GM21381 (cell line): ENCODE data around the gene PDE4B.

Experiments used
- ATAC-seq: cut with Tn5 transposase; IDR thresholded peaks from one replicate; pipeline ENCODE4 v1.9.1; 2021; ENCODE audit warnings: mild to moderate bottlenecking, moderate library complexity; ENCODE audit not compliant: unreplicated experiment

Gene PDE4B

DNA sequence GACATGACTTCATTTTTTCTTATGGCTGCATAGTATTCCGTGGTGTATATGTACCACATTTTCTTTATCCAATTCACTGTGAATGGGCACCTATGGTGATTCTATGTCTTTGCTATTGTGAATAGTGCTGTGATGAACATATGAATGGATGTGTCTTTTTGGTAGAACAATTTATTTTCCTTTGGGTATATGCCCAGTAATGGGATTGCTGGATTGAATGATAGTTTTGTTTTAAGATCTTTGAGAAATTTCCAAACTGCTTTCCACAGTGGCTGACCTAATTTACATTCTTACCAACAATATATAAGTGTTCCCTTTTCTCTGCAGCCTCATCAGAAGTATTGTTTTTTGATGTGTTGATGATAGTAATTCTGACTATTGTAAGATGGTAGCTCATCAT, 379.6 kb downstream of the PDE4B start:
- ATAC-seq, result no peak

DNA sequence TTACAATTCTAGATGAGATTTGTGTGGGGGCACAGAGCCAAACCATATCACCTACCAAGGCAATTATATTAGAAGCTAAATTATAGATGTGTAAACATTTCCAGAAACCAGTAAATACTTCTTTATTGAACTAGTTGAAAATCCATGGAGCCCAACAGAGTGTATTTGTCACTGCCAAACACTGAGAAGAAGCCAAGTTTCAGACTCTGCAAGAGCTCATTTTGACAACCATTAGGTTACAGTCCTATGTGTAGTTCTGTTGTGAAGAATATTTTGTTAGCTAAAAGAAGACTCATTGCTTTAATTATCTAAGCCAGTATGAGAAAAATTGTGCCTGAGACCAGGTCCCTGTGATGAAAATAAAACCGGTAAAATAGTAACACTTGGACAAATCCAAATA, 382.4 kb downstream of the PDE4B start:
- ATAC-seq, result no peak

DNA sequence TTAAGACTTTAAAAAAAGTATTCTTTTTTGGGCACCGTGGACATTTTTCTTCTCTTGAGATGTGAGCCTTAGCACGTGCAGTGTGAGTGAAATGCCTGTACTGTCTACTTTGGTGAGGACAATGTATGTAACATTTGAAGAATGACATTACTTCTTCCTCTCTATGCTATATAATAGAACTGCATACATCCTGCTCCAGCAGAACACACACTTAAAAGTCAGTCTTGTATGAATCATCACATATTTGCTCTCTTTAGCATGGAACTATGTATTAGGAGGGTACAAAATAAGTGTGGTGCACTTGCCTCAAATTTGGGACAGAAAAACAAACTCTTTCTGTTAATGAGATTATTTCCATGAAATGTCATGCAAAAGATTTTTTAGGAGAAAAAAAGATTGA, 382.9 kb downstream of the PDE4B start:
- ATAC-seq, result no peak

DNA sequence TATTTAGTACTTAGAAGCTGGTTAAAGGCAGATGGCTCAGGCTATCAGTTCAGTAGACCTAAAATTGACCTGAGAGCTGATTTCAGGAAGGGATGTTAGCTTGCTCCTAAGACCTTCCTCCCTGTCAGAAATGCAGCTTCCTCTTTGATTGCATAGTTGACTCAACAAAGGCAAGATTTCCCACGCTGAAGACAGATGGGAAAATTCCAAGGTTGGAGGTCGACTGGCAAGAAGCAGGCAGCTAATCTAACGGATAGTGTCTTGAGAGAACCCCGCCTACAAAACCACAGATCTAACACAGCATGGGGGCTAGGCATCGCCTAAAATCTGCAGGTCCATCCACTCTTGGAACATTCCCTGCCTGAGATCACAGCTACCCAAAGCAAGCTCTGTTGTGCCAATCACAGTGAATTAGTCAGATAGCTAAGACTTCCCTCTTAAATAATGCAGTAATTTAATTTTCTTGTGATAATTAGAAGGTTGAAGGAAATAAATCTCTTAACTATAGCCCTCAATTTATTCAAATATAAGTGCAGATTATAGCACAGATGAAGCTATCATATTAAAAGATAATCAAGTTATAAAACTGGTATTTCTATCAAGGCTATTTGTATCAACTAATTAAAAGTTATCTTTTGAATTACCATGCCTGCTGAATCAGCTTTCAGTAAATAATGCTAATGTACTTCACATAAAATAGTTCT, 383.5 kb downstream of the PDE4B start:
- ATAC-seq, result no peak

DNA sequence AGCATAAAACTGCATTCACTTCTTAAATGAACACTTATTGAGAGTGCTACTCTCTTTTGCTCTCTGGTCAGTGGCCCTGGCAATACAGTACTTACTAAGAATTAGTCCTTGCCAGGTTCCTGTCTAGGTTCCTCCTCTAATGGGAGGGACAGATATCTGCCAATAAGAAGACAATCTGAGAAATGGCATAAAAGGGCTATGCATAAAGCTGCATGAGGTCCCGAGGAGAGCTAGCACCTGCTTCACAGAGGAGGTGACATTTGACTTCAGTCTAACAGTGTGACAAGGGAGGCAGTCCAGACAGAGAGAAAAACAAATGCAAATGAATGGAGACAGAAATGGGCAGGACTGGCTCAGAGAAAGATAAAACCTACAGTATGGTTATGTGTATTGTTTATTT, 384.1 kb downstream of the PDE4B start:
- ATAC-seq, result no peak

DNA sequence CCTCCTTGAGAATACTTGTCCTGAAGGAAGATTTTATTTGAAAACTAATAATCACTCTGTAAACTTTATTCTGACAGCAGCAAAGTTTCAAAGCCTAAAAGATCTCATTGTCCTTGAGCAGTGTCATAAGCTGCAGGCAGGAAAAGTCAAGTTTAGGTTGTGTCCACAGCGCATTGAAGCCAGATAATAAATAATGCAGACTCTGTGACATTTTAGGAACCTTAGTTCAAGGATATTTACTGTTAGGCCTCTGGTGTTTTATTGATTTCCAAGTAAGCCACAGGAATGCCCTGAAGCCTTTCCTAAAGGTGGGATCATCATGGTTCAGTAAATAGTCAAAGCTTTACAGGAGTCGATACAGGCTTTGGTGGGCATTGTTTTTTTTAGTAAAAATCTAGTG, 384.8 kb downstream of the PDE4B start:
- no peak for ATAC-seq

DNA sequence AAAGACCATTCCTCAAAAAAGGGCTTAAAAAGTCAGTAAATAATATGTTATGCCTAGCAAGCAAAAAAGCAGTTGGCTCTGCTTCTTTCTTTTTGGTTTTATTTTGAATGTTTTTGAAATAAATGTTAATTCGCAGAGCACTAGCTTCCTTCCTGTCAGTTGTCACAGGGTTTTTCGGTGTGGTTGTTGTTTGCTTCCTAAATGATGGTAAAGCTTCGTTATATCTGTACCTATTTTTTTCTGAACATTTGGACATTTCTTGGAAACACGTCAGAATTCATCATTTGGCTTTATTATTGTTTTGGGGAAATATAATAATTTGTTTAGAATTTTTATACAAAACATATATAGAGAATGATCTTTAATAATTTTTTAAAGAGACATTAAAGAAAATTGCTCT, 389.3 kb downstream of the PDE4B start:
- ATAC-seq, result no peak

DNA sequence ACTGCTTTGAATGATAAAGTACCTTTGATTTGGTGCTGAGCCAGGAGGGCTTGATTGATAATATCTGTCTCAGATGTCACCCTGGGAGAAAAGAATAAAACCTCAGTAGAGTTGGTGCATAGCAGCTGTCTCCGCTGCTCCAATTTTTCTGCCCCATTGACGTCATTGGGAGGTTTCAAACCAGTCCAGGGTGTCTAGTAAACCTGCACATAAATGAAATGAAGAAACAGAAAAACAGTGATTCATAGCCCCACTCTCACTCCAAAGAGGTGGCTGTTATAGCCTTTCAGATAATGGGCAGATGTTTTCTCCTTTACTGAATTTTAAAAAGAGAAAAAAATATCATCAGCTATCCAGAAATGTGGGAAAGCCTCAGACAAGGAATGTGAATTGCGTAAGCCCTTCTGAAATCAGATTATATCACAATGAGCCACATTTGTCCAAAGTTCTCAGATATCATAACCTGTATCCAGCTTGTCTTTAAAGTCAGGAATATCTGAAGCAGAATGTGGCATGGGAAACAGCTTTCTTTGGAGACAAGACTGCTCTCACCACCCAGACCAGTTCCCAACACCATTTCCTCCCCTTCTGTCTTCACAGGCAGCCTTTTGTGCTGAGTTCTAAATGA, 390.0 kb downstream of the PDE4B start:
- ATAC-seq, result no peak

DNA sequence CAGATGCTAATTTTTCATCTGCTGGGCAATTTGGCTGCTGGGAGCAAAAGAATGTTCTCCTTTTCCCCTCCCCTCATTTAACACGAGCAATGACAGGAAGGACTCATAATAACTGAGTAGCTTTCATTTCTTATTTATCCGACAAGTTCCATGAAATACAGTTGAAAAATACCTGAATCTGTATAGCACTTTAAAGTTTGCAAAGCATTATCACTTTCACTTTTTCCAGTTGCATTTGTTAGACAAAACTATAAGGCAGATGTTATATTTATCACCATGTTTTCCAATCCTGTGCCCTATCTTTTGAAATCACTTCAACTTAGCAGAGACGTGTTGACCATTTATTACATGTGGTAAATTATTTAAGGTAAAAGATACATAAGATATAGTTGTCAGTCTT, 390.7 kb downstream of the PDE4B start:
- no peak for ATAC-seq

DNA sequence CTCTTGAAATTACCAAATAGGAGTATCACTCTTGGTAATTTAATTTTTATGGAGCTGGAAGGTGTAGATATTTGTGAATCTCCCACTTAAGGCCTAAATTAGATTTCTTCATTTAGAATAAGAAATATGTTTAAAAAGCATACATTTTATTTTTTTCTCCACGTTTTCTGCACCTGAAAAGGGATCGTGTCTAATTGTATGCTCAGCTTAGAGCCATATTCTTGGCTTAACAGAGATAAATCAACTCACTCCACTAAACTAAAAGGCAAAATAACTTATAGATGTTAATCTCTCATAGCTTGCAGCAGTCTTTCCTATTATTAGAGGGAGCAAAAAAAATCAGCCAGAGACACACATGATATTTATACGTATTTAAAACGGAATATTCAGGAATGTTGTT, 404.4 kb downstream of the PDE4B start:
- no peak for ATAC-seq

DNA sequence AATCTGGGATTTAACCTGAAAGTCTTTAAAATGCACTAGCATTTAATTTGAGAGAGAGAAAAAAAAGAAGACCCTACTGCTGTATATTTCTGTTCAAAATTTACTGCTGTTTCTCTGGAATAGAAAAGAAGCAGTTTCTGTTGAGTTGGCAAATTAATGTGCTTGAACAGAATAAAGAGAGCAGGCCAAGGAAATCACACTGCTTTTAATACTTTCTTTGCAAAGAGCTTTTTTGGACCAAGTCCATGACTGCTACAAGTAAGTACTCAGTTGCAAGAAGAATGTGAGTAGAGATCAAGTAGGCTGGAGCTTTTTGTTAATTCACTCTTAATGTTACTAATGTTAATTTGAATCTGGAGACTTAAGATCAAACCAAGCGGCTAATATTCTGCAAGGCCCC, 405.1 kb downstream of the PDE4B start:
- ATAC-seq, result no peak

DNA sequence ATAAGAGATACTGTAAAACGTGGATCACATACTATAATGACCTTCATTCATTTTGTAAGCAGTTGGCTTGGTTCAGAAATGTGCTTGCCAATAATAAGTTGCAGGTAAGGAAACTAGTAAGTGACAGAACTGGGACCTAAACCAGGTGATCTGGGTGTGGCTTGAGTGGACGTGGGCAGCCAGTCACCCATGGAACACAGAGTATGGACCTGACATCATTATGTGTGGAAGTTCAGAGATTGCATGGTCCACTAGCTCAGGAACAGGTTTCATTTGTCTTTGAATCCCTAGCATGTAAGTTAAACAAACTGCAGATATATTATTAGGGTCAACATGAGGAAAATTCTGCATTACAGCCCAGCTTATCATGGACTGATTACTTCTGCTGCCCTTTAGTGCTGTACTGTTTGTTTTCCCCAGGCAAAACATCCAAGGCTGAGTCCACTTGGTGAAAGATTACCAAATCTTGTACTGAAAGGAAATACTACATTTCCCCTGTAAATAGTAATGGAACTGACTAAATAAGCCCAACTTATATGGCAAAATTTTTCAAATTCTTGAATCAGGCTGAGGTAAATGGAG, 414.0 kb downstream of the PDE4B start:
- no peak for ATAC-seq

DNA sequence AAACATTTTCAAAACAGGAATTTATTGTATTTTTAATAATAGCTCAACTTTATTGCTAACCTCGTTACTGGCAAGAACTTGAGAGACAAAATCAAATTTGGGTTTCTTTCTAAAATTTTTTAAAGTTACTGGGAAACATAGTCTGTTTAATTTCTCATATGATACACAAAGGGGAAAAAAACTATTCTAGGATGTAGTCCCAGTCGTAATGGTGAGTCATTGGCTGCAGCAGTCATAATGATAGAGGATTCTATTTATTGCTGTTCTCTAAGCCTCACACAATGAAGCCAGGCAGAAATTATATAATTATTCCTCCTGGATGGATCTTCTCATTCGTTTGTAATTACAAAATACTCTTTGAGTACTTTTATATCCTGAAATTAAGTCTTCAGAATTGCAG, 414.8 kb downstream of the PDE4B start:
- ATAC-seq, result no peak

DNA sequence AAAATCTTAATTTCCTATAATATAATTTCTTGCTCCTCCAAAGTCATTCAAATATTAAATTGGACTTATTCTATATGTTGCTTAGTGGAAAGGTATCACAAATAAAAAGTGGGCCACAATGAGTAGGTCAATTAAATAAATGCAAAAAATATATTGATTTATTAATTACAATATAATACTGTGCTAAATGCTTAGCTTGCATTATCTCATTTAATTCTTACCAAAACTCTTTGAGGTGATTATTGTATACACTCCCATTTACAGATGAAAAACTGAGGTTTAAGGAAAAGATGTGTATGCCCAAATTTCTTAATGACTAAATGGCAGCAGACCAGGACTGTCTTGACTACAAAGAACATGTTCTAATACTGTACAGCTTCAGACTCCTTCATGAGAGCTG, 415.9 kb downstream of the PDE4B start:
- ATAC-seq, result no peak

DNA sequence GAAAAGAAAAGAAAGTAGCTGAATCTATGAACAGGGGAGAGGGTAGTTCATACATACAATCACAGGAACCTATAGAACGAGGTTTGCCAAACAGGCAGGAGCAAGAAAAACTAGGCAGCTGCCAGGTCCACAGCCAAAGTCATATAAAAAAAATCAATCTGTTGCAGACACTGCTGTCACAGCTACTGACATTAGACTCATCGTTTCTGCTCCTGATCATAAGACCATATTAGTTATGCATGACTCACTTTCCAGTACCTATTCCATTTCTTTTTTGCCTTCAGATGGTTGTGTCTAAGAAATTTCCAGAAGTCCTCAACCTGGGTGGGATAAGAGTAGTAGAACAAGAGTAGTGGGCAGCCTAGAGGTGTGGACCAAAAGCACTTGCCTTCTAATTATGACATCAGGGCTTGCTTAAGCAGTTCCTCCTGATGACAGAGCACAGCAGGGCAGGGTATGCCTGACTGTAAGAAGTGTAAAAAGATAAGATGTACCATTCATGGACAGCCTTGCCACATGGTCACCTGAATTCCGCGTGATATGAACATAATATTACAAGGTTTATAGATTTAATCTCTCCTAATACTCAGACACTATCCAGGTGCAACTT, 418.0 kb downstream of the PDE4B start:
- no peak for ATAC-seq

DNA sequence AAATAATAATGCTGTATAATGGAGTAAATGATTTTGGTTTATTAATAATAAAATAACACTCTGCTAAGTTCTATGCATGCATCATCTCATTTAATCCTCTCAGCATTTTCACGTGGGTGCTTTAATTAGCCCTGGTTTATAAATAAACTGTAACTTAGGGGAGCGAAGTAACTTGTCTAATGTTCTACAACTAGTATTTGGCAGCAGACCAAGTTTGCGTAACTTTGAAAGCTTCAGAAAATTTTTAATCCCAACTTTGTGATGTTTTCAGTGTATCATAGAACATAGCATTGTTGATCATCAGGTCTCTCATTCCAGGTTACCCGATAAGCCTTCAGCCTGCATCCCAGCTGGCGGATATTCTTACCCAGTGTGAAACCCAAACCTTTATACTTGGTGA, 418.8 kb downstream of the PDE4B start:
- ATAC-seq, result no peak

DNA sequence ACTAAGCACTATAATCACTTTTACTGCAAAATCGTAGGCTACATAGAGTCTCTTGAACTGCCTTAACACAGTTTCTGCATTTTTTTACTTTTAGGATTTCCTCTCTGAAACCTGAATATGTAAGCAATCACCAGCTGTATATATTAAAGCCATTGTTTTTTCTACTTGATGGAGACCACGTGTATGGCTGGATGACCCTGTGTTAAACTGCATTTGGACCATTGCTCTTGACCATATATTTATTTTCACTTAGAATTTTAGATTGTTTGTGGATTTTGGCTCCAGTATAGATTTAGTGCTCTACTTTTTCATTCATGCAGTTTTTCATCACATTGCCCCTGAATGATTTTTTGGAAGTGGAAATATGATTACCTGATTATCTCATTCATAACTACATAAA, 420.8 kb downstream of the PDE4B start:
- ATAC-seq, result no peak

DNA sequence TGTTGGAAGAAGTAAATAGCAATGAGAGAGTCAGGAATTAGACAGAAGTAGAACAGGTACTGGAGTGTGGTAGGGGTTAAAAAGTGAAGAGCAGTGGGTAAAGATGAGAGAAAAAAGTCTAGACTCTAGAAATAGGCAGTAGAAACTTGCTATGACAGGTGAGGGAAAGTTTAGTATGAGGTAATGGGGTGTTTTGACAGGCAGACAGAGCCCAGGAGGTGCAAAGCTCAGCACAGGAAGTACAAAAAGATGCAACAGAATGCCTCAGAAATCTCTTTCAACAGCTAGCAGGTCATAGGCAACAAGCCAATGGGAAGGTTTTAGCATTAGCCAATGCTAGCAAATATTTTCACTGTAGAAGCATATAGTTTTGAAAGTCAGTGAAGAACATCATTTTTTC, 422.2 kb downstream of the PDE4B start:
- ATAC-seq, result no peak

DNA sequence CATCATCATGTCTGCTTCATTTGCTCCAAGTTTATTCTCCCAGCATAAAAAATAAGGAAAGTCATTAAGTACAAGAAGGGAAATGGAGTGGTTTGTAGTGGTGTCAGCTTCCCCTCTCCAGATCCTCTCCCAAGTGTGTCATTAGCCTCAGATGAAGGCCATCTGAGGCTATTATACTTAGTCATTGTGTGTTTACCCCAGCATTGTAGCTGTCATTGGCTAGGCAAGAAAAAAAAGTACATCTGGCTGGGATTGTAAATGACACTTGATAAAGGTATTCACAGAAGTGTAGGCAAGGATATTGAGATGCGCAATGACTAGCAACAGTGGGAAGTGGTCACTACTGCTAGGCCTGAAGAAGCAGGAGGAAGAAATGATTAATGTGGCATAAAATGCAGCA, 424.3 kb downstream of the PDE4B start:
- no peak for ATAC-seq

DNA sequence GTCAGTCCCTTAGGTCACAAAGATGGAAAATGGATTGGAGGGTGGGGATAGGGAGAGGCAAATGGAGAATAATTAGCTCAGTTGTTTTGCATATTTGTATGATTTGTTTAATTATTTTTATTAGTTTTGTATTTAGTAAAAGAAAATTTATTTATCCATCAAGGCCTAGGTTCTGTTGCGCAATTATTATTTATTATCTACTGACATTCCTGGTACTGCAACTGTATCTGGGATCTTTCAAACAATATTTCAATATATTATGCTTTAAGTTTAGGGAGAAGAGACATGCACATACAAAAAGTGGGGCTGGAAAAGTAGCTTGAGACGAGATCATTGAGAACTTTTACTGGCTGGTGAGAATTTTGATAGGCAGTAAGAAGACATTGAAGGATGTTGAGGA, 424.9 kb downstream of the PDE4B start:
- ATAC-seq, result no peak

DNA sequence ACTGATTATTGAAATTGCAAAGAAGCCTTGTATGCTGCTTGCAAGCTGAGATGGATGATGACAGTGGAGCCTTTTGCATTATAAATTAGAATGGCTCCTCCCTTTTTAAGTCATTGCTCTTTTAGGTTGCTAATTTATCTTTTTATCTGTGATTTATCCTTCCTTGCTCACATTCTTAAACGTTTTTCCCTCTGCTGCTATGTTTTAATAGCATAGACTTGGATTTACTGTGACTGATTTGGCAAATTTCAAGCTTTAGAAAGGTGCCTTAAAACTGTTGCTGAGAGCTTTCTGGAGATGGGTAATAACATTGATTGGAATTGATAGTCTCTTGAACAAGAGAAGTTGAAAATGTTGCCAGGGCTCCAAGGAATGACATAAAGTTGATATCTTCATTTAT, 427.8 kb downstream of the PDE4B start:
- ATAC-seq, result no peak

DNA sequence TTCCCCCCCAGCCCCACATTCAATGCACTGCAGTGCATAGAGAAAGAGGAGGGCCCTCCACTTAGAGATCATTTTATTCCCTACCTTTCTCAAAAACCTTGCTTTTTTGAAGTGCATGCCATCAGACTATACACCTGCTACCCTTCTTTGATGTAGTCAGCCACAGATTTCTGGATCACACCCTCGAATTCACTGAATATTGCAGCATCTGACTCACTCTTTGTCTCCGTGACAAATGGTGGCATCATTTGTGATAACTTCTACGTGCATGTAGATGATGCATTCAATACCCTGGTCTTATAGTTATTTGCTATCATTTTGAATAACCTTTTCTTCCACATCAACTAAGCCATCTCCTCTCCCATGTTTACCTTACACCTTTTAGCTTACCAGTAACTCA, 431.0 kb downstream of the PDE4B start:
- no peak for ATAC-seq
